SK-MEL-5 (cell line): Measurements from ENCODE around the gene TMEM79. TPM values are rescaled to one million over a fixed set of nuclear protein-coding genes. Genes with fewer than 3 reads are reported as not detected.

Experiments
- DNase-seq: peaks from one replicate; pipeline ENCODE4 v3.0.0-alpha.2; 2016; ENCODE audit warnings: low read depth, low spot score
- in situ Hi-C: cut with HindIII; loops from 2 replicates; pipeline ENCODE4 v1.10.0; 2016; ENCODE audit warnings: low sequenced_read_pairs, high pct_unique_total_duplicates, low pct_unique_long_range_greater_than_20kb
- total RNA-seq: library from RNA; depleted of rRNA; stranded (reverse); fragments of >200 nt; shearing (Covaris generic); gene quantifications from 2 replicates; pipeline ENCODE4 v1.2.3, GENCODE V29; 2014

TMEM79 gene
- total RNA-seq, 1 experiment from 2014 or later: 1.0 TPM

- in situ Hi-C loops: no loop called here
- no peak for DNase-seq
Observed at GRCh38 chr1:156257711-156258110, 26.4 kb upstream of the TMEM79 start.

GRCh38 chr1:156258859-156259258, 25.3 kb upstream of the TMEM79 start:
- DNase-seq: no peak
- in situ Hi-C loops: no loop called here

- DNase-seq: no peak
- in situ Hi-C loops: no loop called here
Observed at GRCh38 chr1:156259805-156260204, 24.3 kb upstream of the TMEM79 start.

- peak; percentile 65 for DNase-seq
- in situ Hi-C loops: no loop called here
Observed at GRCh38 chr1:156260896-156261295, 23.2 kb upstream of the TMEM79 start.

- no peak for DNase-seq
- in situ Hi-C loops: no loop called here
Observed at GRCh38 chr1:156262461-156263287, 21.5 kb upstream of the TMEM79 start.

- in situ Hi-C loops: no loop called here
- no peak for DNase-seq
Observed at GRCh38 chr1:156263288-156263655, 20.9 kb upstream of the TMEM79 start.

- in situ Hi-C loops: no loop called here
Observed at GRCh38 chr1:156266051-156266450, 18.1 kb upstream of the TMEM79 start.

GRCh38 chr1:156268336-156268735, 15.8 kb upstream of the TMEM79 start:
- in situ Hi-C loops: no loop called here
- DNase-seq: no peak

More at GRCh38 chr1:156266051-156266450, 18.1 kb upstream of the TMEM79 start:
- DNase-seq: no peak

GRCh38 chr1:156270314-156270713, 13.8 kb upstream of the TMEM79 start:
- in situ Hi-C loops: no loop called here
- DNase-seq: no peak

GRCh38 chr1:156276532-156276931, 7.6 kb upstream of the TMEM79 start:
- in situ Hi-C loops: no loop called here

GRCh38 chr1:156276966-156277381, 7.2 kb upstream of the TMEM79 start:
- no peak for DNase-seq
- in situ Hi-C loops: no loop called here

More at GRCh38 chr1:156276532-156276931, 7.6 kb upstream of the TMEM79 start:
- DNase-seq: no peak

GRCh38 chr1:156279837-156280236, 4.3 kb upstream of the TMEM79 start:
- DNase-seq: no peak
- in situ Hi-C loops: no loop called here

GRCh38 chr1:156281281-156281680, 2.8 kb upstream of the TMEM79 start:
- in situ Hi-C loops: no loop called here
- peak; percentile 40 for DNase-seq

- peak; percentile 52 for DNase-seq
- in situ Hi-C loops: no loop called here
Observed at GRCh38 chr1:156281693-156282478, 2.2 kb upstream of the TMEM79 start.

GRCh38 chr1:156282479-156283222, 1.5 kb upstream of the TMEM79 start, which contains the start of gene SMG5:
Gene SMG5 (minus strand): TSS chr1:156282825. CDS start chr1:156282680, 145 bp downstream.
- peak; percentile 98 for DNase-seq
- in situ Hi-C loops: no loop called here

GRCh38 chr1:156283521-156283920, 604 bp upstream of the TMEM79 start:
- in situ Hi-C loops: no loop called here
- no peak for DNase-seq

GRCh38 chr1:156284757-156285156, 632 bp downstream of the TMEM79 start:
- DNase-seq: no peak
- in situ Hi-C loops: no loop called here

- no peak for DNase-seq
- in situ Hi-C loops: no loop called here
Observed at GRCh38 chr1:156285437-156285836, 1.3 kb downstream of the TMEM79 start.
